Dendritic cell treated with granulocyte-macrophage colony-stimulating factor and Interleukin-4, amounts not matched to agents 40 ng/mL and 50 ng/mL, for 4 days (primary cell): Measurements from ENCODE around the gene RRP12.

Experiments used
- H3K27ac Mint-ChIP-seq: one replicate; pipeline ENCODE4 v1.8.0; 2022; ENCODE audit warnings: mild to moderate bottlenecking, mixed read lengths
- H3K27me3 Mint-ChIP-seq: one replicate; pipeline ENCODE4 v1.8.0; 2022; ENCODE audit warnings: mild to moderate bottlenecking, mixed read lengths
- H3K36me3 Mint-ChIP-seq: one replicate; pipeline ENCODE4 v1.8.0; 2022; ENCODE audit warnings: low read depth, mixed read lengths
- H3K4me1 Mint-ChIP-seq: one replicate; pipeline ENCODE4 v1.8.0; 2022; ENCODE audit warnings: low read depth, mixed read lengths
- H3K4me3 Mint-ChIP-seq: one replicate; pipeline ENCODE4 v1.8.0; 2022; ENCODE audit warnings: mild to moderate bottlenecking, moderate library complexity, mixed read lengths
- H3K9me3 Mint-ChIP-seq: one replicate; pipeline ENCODE4 v1.8.0; 2022; ENCODE audit warnings: mixed read lengths
- intact Hi-C: fragments of 100-400 bp; cut with micrococcal nuclease; formaldehyde crosslinking; loops from one replicate; pipeline ENCODE4 v1.15.0; 2022

The RRP12 gene

DNA sequence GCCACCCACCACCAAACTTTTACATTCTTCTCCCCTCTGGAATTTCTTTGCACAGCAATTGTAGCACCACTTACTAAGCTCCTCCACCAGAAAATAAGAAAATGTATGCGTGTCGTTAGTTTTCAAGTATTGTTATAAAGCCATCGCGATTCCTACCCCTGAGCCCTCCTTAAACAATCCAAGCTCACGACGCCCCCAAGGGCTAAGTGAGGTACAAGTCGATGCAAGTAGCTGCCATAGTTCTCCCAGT, 67.9 kb downstream of the RRP12 start:
- intact Hi-C loops, result loop anchor here (1.0 to 10.0 kb wide), 4 partner anchors 13 to 72 kb away; partner anchors contain the start of gene RRP12
- no peaks in the 10 kb centered on the region for H3K27me3 Mint-ChIP-seq

DNA sequence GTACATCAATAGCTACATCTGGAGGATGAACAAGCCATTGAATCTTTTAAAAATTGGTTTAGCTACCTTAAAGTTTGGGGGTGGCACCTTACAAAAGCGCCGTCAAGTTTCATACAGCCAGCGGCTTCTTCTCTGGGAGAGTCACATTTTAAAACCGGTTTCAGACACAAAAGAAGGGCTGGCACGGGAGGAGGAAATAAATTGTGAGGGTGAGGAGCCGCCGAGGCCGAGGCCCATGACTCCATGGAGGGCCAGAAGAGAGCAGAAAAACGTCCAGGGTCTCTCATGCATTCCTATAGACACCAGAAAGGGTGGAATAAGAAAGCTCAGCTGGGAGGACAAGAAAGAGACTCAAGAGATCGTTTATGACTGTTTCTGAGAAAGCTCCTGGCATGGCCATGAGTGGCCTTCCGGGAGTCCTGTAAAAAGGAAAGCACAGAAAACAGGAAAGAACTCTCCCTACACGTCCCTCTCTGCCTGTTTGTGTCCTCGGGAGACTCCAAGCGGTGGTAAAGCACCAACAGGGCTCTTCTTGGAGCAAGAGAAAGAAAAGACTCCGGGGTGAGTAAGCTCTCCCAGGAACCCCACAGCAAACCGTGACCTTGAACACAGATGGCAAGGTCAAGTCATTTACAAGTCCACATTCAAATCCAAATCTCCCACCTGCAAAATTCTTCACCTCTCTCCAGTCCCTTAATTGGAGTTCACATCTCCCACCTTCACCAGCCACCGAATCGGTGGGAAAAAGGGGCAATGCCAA, 68.4 kb downstream of the RRP12 start:
- Mint-ChIP-seq H3K27ac (peak overlapping the region; percentile 98), H3K4me1 (peaks cover 77% of the 10 kb centered on the region), H3K4me3 (peak overlapping the region; percentile 91), H3K36me3 (peaks cover 61% of the 10 kb centered on the region), H3K9me3 (no peaks in the 10 kb centered on the region), H3K27me3 (no peaks in the 10 kb centered on the region)
- intact Hi-C loops, result loop anchor here (1.0 to 10.0 kb wide), 4 partner anchors 12 to 72 kb away; partner anchors contain the start of gene RRP12

More for the DNA sequence above, 67.9 kb downstream of the RRP12 start:
- H3K4me1 Mint-ChIP-seq, result peaks cover 77% of the 10 kb centered on the region
- peaks cover 56% of the 10 kb centered on the region for H3K36me3 Mint-ChIP-seq
- H3K9me3 Mint-ChIP-seq, result no peaks in the 10 kb centered on the region
- H3K27ac Mint-ChIP-seq, result peak overlapping the region; percentile 98
- H3K4me3 Mint-ChIP-seq, result peak overlapping the region; percentile 91

DNA sequence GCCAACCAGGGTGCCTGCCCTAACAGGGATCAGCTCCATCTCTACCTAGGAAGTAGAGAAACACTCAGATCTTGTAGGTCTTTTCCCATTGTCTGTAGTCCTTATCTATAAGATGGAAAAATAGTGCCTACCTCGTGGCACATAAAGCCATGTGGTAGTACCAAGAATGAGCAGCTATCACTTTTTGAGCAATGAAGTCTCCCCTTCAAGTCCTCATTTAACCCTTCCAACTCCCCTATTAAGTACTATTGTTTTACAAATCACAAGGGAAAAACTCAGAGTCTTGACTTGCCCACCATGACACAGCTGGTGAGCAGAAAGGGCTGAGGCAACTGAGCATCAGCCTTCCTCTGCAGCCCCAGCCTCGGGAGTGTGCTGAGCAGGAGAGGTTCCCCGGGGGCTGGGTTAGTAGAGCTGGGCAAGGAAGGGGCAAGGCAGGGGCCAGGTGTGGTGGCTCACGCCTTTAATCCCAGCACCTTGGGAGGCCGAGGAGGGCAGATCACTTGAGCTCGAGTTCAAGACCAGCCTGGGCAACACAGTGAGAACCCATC, 69.9 kb downstream of the RRP12 start:
- H3K9me3 Mint-ChIP-seq, result no peaks in the 10 kb centered on the region
- intact Hi-C loops, result loop anchor here (5.0 to 10.0 kb wide), 3 partner anchors 36 to 74 kb away; partner anchors contain the start of gene RRP12
- peak overlapping the region; percentile 98 for H3K27ac Mint-ChIP-seq
- H3K27me3 Mint-ChIP-seq, result no peaks in the 10 kb centered on the region
- peaks cover 76% of the 10 kb centered on the region for H3K36me3 Mint-ChIP-seq
- peaks cover 77% of the 10 kb centered on the region for H3K4me1 Mint-ChIP-seq
- H3K4me3 Mint-ChIP-seq, result peak overlapping the region; percentile 91

DNA sequence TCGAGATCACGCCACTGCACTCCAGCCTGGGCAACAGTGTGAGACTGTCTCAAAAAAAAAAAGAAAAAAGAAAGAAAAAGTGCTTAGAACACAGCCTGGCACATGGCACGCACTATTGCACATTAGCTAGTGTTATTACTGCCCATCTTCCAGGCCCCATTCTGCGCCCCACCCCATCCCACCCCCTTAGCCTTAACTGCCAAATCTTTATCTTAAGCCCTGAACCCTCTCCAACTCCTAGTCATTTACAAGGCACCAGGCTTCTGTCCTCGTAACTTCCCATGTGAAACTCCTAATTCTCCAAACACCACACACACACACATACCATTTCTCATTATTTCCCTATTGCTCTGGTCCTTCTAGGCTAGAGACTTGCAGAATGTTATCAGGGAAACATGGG, 71.4 kb downstream of the RRP12 start:
- Mint-ChIP-seq H3K9me3 (no peaks in the 10 kb centered on the region), H3K4me1 (peaks cover 73% of the 10 kb centered on the region), H3K36me3 (peaks cover 81% of the 10 kb centered on the region), H3K27ac (peak overlapping the region; percentile 42), H3K27me3 (no peaks in the 10 kb centered on the region), H3K4me3 (peak overlapping the region; percentile 50)
- intact Hi-C loops, result loop anchor here (5.0 to 10.0 kb wide), 3 partner anchors 38 to 75 kb away; partner anchors contain the start of gene RRP12

DNA sequence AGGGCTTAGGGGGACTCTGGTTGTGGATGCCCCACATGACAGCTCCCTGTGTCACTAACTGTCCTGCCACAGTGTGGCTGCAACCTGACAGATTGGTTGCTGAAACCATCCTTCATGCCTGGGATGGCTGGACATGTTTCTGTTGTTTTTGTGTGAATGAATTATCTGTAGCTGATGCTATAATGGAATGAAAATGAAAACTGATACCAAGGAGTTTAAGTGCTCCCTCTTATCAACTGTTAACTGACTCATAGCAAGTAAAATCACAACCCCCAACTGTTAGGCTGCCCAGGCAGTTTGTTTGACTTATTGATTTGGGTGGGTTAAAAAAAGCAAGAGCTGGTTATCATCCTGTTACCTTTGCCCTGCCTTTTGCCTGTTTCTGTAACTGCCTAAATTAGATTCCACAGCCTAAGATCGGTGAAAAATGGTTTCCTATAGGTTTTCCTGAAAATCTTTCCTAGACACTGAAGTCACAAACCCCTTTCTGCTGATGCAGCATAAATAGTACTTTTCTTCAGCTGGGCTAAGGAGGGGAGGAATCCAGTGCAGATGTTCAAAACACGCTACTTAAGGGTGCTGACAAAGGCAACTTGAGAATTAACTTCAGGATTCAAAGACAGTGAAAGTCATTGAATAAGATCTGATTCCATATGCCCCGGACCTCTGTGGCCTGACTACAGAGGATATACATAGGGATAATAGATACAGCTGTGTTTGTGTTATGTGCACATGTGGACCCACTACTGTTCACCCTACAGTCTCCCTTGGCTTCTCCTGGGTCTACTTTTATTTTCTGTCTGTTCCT, 72.3 kb downstream of the RRP12 start:
- peak overlapping the region; percentile 42 for H3K27ac Mint-ChIP-seq
- no peak overlapping the region for H3K4me3 Mint-ChIP-seq
- intact Hi-C loops, result no loop called here
- peaks cover 80% of the 10 kb centered on the region for H3K36me3 Mint-ChIP-seq
- H3K9me3 Mint-ChIP-seq, result no peaks in the 10 kb centered on the region
- H3K27me3 Mint-ChIP-seq, result no peaks in the 10 kb centered on the region
- peaks cover 73% of the 10 kb centered on the region for H3K4me1 Mint-ChIP-seq

DNA sequence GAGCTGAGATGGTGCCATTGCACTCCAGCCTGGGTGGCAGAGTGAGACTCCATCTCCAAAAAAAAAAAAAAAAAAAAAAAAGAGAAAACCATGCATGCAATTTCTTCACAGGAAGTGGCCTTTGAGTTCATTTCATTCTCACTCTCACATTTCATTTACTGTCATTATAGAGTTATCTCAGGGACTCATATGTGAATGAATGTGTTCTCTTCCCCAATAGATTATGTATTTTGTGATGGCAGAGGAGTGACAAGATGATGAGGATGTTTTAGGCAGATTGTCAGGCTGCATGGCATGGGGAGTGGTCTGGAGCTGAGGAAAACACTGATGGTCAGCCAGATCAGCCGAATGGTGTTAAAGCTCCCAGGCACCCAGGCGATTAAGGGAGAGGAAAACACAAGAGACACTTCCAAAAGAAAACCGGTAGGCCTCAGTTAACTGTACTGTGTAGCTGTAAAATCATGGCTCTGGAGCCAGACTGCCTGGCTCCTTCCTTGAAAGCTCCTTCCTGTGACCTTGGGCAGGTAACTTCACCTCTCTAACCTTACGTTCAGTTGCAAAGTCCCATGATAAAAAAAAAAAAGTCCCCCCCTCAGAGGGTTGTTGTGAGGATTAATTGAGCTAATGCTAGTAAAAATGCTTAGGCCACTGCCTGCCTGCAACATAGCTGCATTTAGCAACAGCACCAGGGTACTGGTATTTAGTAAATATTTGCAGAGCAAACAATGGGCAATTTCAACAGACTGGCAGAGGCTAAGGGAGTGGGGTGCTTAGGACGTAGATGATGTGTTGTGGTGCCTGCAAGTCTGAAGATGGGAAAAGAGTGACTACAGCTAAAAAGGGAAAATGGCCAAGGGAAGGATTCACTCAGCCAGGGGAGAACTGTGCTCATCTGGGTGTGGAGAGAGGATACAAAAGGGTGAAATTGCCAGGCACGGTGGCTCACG, 73.5 kb downstream of the RRP12 start:
- intact Hi-C loops, result no loop called here
- H3K36me3 Mint-ChIP-seq, result peaks cover 68% of the 10 kb centered on the region
- H3K4me3 Mint-ChIP-seq, result no peak overlapping the region
- no peaks in the 10 kb centered on the region for H3K9me3 Mint-ChIP-seq
- no peaks in the 10 kb centered on the region for H3K27me3 Mint-ChIP-seq
- H3K4me1 Mint-ChIP-seq, result peaks cover 72% of the 10 kb centered on the region
- H3K27ac Mint-ChIP-seq, result peak overlapping the region; percentile 39

DNA sequence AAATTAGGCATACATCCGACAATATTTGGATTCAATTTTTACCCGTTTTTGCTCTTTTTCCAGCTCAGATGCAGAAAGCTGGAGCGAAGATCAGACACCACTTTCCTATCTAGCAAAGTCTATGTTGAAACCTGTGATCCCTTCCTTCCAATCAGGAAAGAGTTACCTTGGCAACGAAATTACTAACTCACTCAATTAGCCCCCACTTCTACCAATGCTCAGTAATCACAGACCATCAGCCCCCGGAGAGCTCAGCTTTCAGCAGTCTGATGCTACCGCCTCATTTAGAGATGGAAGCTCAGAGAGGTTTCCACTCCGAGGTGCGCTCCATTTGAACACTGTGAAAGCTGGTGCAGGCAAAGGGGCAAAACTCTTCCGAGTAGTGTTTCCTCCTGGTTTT, 75.4 kb downstream of the RRP12 start:
- no peaks in the 10 kb centered on the region for H3K9me3 Mint-ChIP-seq
- intact Hi-C loops, result no loop called here
- no peak overlapping the region for H3K4me3 Mint-ChIP-seq
- H3K36me3 Mint-ChIP-seq, result peaks cover 50% of the 10 kb centered on the region
- no peak overlapping the region for H3K27ac Mint-ChIP-seq
- no peaks in the 10 kb centered on the region for H3K27me3 Mint-ChIP-seq
- H3K4me1 Mint-ChIP-seq, result peaks cover 71% of the 10 kb centered on the region

DNA sequence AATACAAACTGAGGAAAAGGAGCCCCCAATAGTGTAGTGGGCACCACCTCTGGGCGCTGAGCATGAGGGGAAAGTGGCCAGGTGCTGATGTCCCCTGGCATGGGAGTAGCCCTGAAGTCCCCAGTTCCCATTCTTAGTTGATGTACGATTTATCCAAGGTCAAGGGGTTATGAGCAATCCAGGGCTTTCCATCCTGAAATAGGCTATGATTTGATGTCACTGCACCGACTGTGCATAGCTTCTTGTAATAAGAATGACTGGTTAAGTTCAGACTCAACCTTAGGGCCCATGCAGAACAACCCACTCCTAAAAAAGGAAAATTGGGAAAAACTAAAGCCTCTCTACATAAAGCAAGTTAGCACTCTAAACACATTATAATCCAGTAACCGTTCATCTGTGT, 77.6 kb downstream of the RRP12 start:
- Mint-ChIP-seq H3K36me3 (peaks cover 44% of the 10 kb centered on the region), H3K4me1 (peaks cover 66% of the 10 kb centered on the region), H3K9me3 (no peaks in the 10 kb centered on the region), H3K27ac (no peak overlapping the region), H3K27me3 (no peaks in the 10 kb centered on the region), H3K4me3 (no peak overlapping the region)
- intact Hi-C loops, result no loop called here

DNA sequence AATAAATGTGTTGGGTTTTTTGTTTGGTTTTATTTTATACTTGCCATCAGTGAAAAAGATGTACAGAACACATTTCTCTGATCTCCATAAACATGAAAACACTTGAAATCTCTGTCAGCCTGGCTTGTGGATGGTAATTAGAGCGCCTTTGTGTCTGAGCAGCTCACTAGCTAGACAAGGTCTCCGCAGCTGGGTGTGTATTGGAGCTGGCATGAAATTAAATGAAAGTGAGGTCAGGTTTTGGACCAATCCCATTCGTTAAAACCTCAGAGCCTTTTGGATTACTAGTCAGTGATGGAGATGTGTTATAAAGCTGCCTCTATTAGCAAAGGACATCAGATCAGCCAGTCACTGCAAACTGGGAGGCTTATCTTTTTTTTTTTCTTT, 79.3 kb downstream of the RRP12 start:
- Mint-ChIP-seq H3K27ac (peak overlapping the region; percentile 93), H3K9me3 (no peaks in the 10 kb centered on the region), H3K4me3 (peak overlapping the region; percentile 88), H3K36me3 (peaks cover 30% of the 10 kb centered on the region), H3K4me1 (peaks cover 63% of the 10 kb centered on the region), H3K27me3 (no peaks in the 10 kb centered on the region)
- intact Hi-C loops, result no loop called here

DNA sequence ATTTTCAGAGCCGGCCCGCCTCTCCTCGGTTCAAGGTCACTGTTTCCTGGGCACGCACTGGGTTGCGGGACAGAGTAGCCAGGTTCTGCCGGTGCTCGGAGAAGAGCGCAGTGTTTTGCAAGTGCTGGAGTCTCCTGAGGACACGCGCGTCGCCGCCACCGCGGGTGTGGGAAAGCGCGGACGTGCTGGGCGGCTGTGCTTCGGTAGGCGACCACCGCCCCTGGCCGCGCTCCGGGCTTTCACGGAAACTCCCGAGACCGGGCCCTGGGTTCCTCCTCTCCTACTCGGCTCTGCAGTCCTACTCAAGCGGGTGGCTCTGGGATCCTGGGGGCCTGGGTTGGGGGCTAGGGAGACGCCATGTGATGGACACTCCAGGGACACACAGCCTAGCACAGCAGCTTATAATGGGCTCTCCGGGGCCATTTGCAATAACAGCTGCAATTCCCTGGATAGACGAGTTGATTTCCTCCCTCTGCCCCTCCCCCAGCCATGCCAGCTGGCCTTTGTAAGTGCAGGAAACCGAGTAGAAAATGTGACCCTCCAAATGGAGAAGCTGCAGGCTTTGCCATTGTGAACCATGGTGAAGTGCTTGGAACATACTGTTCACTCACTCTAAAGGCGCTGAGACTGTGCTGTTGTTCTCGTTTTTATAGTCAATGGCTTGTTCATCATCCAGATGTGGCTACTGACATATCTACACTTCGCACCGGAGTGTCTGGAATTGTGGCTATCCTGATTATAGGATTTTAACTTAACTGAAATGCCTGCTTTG, 79.9 kb downstream of the RRP12 start:
- intact Hi-C loops, result no loop called here
- Mint-ChIP-seq H3K36me3 (peaks cover 25% of the 10 kb centered on the region), H3K4me3 (peak overlapping the region; percentile 88), H3K27ac (peak overlapping the region; percentile 93), H3K27me3 (no peaks in the 10 kb centered on the region), H3K4me1 (peaks cover 58% of the 10 kb centered on the region), H3K9me3 (no peaks in the 10 kb centered on the region)

DNA sequence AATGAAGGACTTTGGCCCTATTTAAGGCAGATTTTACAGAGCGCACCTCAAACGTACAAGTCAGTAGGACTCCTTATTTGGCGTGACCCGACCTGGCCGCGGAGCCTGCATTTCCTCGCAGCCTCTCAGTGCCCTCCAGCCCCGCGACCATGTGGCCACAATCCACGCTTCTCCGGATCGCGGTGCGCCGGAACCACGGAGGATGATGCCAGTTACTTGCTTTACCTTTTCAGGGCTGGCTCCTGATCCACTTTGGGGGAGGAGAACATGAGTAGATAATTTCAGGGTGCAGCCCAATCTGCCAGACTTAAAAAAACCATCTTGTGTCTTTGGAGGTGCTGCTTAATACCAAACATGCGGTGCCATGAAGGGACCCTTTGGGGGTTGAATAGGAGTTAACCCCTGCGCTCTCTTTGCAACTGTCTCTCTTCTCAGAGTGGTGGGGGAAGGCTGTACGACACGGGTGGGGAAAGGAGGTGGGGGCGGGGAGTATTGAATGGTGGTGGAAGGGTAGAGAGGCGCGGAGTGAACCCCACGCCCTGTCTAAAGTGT, 80.6 kb downstream of the RRP12 start:
- peaks cover 55% of the 10 kb centered on the region for H3K4me1 Mint-ChIP-seq
- H3K4me3 Mint-ChIP-seq, result peak overlapping the region; percentile 88
- H3K9me3 Mint-ChIP-seq, result no peaks in the 10 kb centered on the region
- intact Hi-C loops, result loop anchor here (1.0 kb wide), 1 partner anchor 13 kb away; no protein-coding TSS in a partner anchor
- H3K27ac Mint-ChIP-seq, result peak overlapping the region; percentile 93
- H3K27me3 Mint-ChIP-seq, result no peaks in the 10 kb centered on the region
- peaks cover 20% of the 10 kb centered on the region for H3K36me3 Mint-ChIP-seq

DNA sequence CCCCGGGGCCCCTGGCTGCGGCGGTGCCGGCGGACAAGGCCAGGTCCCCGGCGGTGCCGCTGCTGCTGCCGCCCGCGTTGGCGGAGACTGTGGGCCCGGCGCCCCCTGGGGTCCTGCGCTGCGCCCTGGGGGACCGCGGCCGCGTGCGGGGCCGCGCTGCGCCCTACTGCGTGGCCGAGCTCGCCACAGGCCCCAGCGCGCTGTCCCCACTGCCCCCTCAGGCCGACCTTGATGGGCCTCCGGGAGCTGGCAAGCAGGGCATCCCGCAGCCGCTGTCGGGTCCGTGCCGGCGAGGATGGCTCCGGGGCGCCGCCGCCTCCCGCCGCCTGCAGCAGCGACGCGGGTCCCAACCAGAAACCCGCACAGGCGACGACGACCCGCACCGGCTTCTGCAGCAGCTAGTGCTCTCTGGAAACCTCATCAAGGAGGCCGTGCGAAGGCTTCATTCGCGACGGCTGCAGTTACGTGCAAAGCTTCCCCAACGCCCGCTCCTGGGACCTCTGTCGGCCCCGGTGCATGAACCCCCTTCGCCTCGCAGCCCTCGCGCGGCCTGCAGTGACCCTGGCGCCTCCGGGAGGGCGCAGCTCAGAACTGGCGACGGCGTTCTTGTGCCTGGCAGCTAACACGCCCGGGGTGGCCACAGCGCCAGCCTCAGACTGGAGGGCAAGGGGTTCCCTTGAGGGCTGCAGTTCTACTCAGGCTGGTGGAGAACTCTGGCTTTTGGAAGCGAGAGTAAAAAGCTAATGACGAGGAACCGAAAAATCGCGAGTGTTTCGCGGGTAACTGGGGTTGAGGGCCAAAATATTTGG, 81.3 kb downstream of the RRP12 start:
- Mint-ChIP-seq H3K4me1 (peaks cover 62% of the 10 kb centered on the region), H3K4me3 (peak overlapping the region; percentile 88), H3K27me3 (no peaks in the 10 kb centered on the region), H3K27ac (peak overlapping the region; percentile 93), H3K9me3 (no peaks in the 10 kb centered on the region), H3K36me3 (peaks cover 20% of the 10 kb centered on the region)
- intact Hi-C loops, result loop anchor here (1.0 kb wide), 1 partner anchor 13 kb away; no protein-coding TSS in a partner anchor
